BLaER1 (cell line): Measurements from ENCODE around the gene MTF1.

Experiments
- H3K27ac ChIP-seq: shearing (Covaris generic); formaldehyde crosslinking; 2 replicates; pipeline ENCODE4 v1.8.1; 2022
- H3K27me3 ChIP-seq: shearing (Covaris generic); formaldehyde crosslinking; 2 replicates; pipeline ENCODE4 v1.8.1; 2022
- H3K36me3 ChIP-seq: shearing (Covaris generic); formaldehyde crosslinking; 2 replicates; pipeline ENCODE4 v1.8.1; 2022
- H3K4me1 ChIP-seq: shearing (Covaris generic); formaldehyde crosslinking; 2 replicates; pipeline ENCODE4 v1.8.1; 2022
- H3K4me2 ChIP-seq: shearing (Covaris generic); formaldehyde crosslinking; 2 replicates; pipeline ENCODE4 v1.8.1; 2022
- H3K4me3 ChIP-seq: shearing (Covaris generic); formaldehyde crosslinking; 2 replicates; pipeline ENCODE4 v1.8.1; 2022
- H3K9ac ChIP-seq: shearing (Covaris generic); formaldehyde crosslinking; 2 replicates; pipeline ENCODE4 v1.8.1; 2022
- H3K9me3 ChIP-seq: shearing (Covaris generic); formaldehyde crosslinking; 2 replicates; pipeline ENCODE4 v1.8.1; 2022
- H4K20me1 ChIP-seq: shearing (Covaris generic); formaldehyde crosslinking; 2 replicates; pipeline ENCODE4 v1.8.1; 2022
- Cebpa-rat ChIP-seq: shearing (Covaris generic); IDR thresholded peaks from 2 replicates; pipeline ENCODE4 v1.8.1; 2022

Gene MTF1

DNA sequence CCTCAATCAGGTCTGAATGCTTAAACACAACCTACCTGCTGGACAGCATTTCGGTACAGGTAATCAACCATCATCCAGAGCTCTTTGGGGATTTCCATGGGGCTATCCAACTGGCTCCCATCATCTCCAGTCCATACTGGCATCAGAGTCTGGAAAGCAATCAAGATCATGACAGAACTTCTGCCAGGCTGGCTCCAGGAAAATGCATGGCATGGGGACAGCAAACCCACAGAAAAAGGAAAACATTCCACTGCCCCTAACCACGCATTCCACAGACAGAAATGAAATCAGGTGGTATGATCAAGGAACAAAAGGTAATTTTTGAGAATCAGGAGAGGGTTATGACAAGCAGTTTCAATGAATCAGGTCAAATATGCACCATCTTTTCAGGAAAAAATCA is 9.1 kb upstream of the MTF1 start:
- Histone ChIP-seq H3K4me2 (no peak overlapping the region), H3K27ac (no peak overlapping the region), H3K27me3 (no peaks in the 10 kb centered on the region), H4K20me1 (no peaks in the 10 kb centered on the region), H3K36me3 (peaks cover 98% of the 10 kb centered on the region), H3K9me3 (no peaks in the 10 kb centered on the region), H3K9ac (no peak overlapping the region), H3K4me3 (no peak overlapping the region), H3K4me1 (no peaks in the 10 kb centered on the region)
- TF ChIP-seq Cebpa-rat, result no peak

DNA sequence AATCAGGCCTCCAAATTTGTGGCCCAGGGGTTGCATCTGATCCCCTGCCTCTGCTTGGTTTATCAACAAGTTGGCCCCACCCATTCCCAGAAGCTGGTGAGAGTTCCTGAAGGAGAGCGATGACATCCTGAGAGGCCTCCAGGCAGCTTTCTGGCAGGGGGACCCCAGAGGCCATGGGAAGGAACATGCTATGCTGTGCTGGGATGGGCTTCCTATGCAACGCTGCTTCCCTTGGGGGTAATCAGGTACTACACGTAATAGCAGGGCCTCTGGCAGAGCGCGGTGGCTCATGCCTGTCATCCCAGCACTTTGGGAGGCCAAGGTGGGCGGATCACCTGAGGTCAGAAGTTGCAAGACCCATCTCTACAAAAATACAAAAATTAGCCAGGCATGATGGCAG is 8.4 kb upstream of the MTF1 start:
- Histone ChIP-seq H3K27me3 (no peaks in the 10 kb centered on the region), H3K36me3 (peaks cover 98% of the 10 kb centered on the region)
- no peak for TF ChIP-seq Cebpa-rat

DNA sequence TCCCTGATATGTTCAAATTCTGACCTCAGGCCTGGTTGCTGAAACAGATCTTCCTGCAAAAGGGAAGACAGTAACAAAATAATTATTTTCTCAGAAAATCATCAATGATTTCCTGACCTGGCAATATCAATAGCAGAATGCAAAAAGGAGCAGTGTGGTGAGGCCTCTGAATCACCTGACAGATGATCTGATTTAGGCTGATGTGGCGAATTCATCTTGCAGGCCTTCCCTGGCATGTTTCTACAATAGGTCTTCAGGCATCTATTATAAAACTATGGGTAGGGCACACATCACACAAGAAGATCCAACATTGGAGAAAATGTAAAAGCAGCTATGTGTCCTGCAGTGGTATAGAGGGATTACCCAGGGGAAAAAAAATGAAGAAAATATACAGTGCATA is 7.1 kb upstream of the MTF1 start:
- H4K20me1 ChIP-seq, result no peaks in the 10 kb centered on the region
- H3K9ac ChIP-seq, result no peak overlapping the region
- H3K4me1 ChIP-seq, result no peaks in the 10 kb centered on the region
- H3K27me3 ChIP-seq, result no peaks in the 10 kb centered on the region
- no peak overlapping the region for H3K27ac ChIP-seq
- H3K4me3 ChIP-seq, result no peak overlapping the region
- TF ChIP-seq Cebpa-rat, result no peak
- no peaks in the 10 kb centered on the region for H3K9me3 ChIP-seq
- H3K4me2 ChIP-seq, result no peak overlapping the region
- peaks cover 98% of the 10 kb centered on the region for H3K36me3 ChIP-seq

More for the DNA sequence above, 8.4 kb upstream of the MTF1 start:
- Histone ChIP-seq H3K4me1 (no peaks in the 10 kb centered on the region), H3K4me3 (no peak overlapping the region), H4K20me1 (no peaks in the 10 kb centered on the region), H3K27ac (no peak overlapping the region), H3K9me3 (no peaks in the 10 kb centered on the region), H3K9ac (no peak overlapping the region), H3K4me2 (no peak overlapping the region)

DNA sequence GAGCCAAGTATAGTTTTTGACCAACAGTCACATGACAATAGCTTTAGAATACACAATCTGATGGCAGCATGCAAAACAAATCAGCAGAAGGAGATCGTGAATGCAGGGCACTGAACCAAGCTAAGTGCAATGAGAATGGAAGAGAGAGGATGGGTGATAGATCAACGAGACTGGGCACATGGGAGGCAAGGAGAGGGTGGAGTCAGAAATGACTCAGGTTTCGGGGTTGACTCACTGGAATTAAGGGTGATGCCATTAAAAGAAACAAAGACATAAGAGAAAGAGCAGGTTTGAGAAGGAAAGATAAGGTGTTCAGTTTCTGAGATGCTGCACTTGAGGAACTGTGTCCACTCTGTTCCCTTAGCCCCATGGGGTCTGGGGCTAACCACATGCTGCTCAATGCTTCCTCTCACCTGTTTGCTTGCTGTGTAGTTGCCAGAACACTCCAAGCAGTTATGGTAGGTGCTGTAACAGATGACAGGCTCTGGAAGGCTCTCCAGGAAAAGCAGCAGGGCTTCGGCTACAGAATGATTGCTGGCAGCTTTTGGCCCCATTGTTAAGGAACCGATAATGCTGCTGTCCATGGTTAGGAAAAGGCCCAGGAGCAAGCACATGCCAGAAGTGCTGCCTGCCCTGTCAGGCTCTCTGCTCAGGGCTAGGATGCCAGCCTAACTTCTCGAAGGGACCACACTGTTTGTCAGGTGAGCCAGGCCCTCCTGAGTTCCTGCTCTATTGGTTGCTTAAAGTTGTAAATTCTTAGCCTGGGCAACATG is 6.1 kb upstream of the MTF1 start:
- TF ChIP-seq Cebpa-rat, result no peak
- peak overlapping the region; percentile 16; the same call in 1 of the 2 replicates for H3K9ac ChIP-seq
- H3K36me3 ChIP-seq, result peaks cover 98% of the 10 kb centered on the region
- H3K4me1 ChIP-seq, result peaks cover 3% of the 10 kb centered on the region
- H3K9me3 ChIP-seq, result no peaks in the 10 kb centered on the region
- H4K20me1 ChIP-seq, result no peaks in the 10 kb centered on the region
- H3K27me3 ChIP-seq, result no peaks in the 10 kb centered on the region
- no peak overlapping the region for H3K27ac ChIP-seq
- H3K4me2 ChIP-seq, result no peak overlapping the region
- no peak overlapping the region for H3K4me3 ChIP-seq

DNA sequence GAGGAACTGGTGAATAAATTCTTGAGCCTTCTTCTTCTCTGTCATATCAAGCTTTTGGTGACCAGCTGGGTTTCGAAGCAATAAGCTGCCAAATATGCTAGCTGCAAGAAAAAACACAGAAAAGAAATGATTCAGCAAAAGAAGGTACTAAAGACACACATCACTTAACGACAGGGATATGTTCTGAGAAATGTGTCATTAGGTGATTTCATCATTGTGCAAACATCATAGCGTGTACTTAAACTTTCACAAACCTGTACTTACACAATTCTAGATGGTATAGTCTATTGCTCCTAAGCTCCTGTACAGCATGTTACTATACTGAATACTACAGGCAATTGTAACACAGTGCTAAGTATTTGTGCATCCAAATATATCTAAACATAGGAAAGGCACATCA is 2.9 kb upstream of the MTF1 start:
- no peak overlapping the region for H3K27ac ChIP-seq
- H3K4me2 ChIP-seq, result no peak overlapping the region
- H3K9ac ChIP-seq, result no peak overlapping the region
- TF ChIP-seq Cebpa-rat, result no peak
- H4K20me1 ChIP-seq, result peaks cover 20% of the 10 kb centered on the region; the same call in 1 of the 2 replicates
- peaks cover 22% of the 10 kb centered on the region for H3K4me1 ChIP-seq
- no peaks in the 10 kb centered on the region for H3K9me3 ChIP-seq
- peaks cover 71% of the 10 kb centered on the region for H3K36me3 ChIP-seq
- H3K4me3 ChIP-seq, result no peak overlapping the region
- no peaks in the 10 kb centered on the region for H3K27me3 ChIP-seq

DNA sequence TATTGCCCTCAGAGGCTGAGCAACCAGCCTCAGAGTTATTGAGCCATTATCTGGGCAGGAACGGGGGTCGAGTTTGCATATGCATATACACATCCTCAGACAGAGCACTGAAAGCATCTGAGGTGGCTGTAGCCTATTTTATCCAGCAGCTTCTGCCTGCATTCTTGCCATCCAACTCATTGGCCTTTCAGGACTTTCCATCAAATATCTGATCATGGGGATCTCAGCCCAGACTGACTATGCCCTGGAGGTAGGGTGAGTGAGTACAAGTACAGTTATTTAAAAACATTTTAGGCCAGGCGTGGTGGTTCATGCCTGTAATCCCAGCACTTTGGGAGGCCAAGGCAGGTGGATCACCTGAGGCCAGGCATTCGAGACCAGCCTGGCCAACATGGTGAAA is 1.8 kb upstream of the MTF1 start:
- Histone ChIP-seq H3K27ac (no peak overlapping the region), H3K4me2 (no peak overlapping the region), H3K9me3 (no peaks in the 10 kb centered on the region), H3K36me3 (peaks cover 71% of the 10 kb centered on the region), H3K4me1 (peaks cover 32% of the 10 kb centered on the region), H3K27me3 (no peaks in the 10 kb centered on the region), H4K20me1 (peaks cover 24% of the 10 kb centered on the region; the same call in 1 of the 2 replicates), H3K4me3 (no peak overlapping the region), H3K9ac (no peak overlapping the region)
- no peak for TF ChIP-seq Cebpa-rat

DNA sequence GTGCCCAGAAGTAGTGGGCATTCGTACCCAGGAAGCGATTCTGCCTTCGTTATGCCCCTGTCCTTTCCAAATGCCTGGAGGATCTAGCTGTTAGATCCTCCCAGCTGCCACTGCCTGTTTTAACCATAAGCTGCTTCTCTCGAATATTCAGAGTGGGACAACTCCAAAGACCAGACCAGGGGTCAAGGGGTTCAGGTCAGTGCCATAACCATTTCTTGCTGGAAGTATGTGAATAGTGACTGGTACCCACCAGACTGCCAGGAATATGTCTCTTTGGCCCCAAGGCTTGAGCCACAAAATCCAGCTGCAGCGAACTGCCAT is 914 bp upstream of the MTF1 start:
- TF ChIP-seq Cebpa-rat, result no peak
- H3K27me3 ChIP-seq, result no peaks in the 10 kb centered on the region
- H3K4me3 ChIP-seq, result peak overlapping the region; percentile 93
- H4K20me1 ChIP-seq, result peaks cover 28% of the 10 kb centered on the region; the same call in 1 of the 2 replicates
- H3K4me1 ChIP-seq, result peaks cover 32% of the 10 kb centered on the region
- H3K36me3 ChIP-seq, result peaks cover 69% of the 10 kb centered on the region
- H3K9ac ChIP-seq, result peak overlapping the region; percentile 88; the same call in 1 of the 2 replicates
- peak overlapping the region; percentile 91 for H3K27ac ChIP-seq
- no peaks in the 10 kb centered on the region for H3K9me3 ChIP-seq
- peak overlapping the region; percentile 88 for H3K4me2 ChIP-seq

DNA sequence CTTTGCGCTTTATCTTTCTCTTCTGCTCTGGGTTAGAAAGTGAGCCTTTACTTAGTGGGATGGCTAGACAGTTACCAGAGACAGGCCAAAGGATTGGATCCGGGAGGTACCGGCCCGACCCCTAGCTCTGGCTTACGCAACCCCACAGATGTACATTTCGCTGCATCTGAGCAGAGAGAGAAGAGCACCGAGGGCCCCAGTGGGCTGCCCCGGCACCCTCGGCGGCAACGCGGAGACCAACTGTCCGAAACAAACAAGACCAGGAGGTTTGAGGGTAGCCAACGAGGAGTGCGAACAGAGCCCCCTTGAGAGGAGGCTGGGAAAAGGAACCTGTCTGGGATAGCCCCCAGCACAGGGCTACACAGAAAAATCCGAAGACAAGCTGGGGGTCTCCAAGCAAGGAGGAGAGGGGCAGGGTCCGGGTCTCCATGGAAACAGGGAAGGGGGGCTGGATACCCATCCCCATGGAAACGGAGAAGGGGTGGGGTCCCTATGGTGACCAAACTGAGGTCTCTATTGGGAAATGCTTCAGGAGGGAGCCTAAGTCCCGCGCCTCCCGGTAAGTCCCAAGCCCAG is 373 bp downstream of the MTF1 start:
- H3K36me3 ChIP-seq, result peaks cover 69% of the 10 kb centered on the region
- no peaks in the 10 kb centered on the region for H3K27me3 ChIP-seq
- peaks cover 32% of the 10 kb centered on the region for H3K4me1 ChIP-seq
- no peaks in the 10 kb centered on the region for H3K9me3 ChIP-seq
- H3K4me3 ChIP-seq, result peak overlapping the region; percentile 93
- peak overlapping the region; percentile 97 for H3K4me2 ChIP-seq
- peak; percentile 38; the same call in 1 of the 2 replicates for TF ChIP-seq Cebpa-rat
- H3K9ac ChIP-seq, result peak overlapping the region; percentile 88
- H3K27ac ChIP-seq, result peak overlapping the region; percentile 91
- H4K20me1 ChIP-seq, result peaks cover 38% of the 10 kb centered on the region; the same call in 1 of the 2 replicates

DNA sequence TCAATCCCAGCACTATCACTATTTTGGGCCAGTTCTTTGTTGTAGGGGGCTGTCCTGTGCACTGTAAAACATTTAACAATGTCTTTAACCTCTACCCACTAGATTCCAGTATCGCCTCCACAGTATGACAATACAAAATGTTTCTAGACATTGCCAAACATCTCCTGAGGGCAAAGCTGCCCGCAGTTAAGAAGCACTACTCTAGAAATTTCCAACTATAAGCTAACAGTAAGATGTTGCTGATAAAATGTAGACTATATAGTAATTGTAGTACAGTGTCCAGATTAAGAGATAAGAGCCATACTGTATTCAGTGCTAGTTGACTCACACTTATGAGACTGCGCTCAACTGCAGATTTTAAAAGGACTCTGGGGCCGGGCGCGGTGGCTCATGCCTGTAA is 5.0 kb downstream of the MTF1 start:
- Histone ChIP-seq H3K36me3 (peaks cover 63% of the 10 kb centered on the region), H3K4me2 (no peak overlapping the region), H3K27ac (no peak overlapping the region), H3K9ac (no peak overlapping the region), H3K4me1 (peaks cover 44% of the 10 kb centered on the region), H3K9me3 (no peaks in the 10 kb centered on the region), H3K27me3 (no peaks in the 10 kb centered on the region), H3K4me3 (no peak overlapping the region), H4K20me1 (peaks cover 84% of the 10 kb centered on the region)
- TF ChIP-seq Cebpa-rat, result no peak

DNA sequence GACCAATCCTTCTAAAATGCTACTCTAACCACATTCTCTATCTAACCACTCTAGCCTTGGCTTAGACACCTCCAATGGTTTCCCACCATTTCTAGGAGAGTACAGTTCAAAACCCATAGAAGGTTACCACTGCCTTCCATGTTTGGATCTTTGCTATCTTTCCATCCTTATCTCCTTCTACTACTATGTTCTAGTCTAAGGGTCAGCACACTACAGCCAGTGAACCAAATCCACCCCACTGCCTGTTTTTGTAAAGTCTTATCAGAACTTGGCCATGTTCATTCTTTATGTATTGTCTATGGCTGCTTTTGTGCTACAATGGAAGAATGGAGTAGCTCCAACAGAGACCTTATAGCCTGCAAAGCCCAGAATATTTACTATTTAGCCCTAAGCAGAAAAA is 6.2 kb downstream of the MTF1 start:
- H3K27me3 ChIP-seq, result no peaks in the 10 kb centered on the region
- H3K4me1 ChIP-seq, result peaks cover 37% of the 10 kb centered on the region
- H4K20me1 ChIP-seq, result peaks cover 84% of the 10 kb centered on the region
- H3K36me3 ChIP-seq, result peaks cover 73% of the 10 kb centered on the region
- no peaks in the 10 kb centered on the region for H3K9me3 ChIP-seq
- no peak overlapping the region for H3K4me2 ChIP-seq
- H3K9ac ChIP-seq, result no peak overlapping the region
- no peak for TF ChIP-seq Cebpa-rat
- no peak overlapping the region for H3K4me3 ChIP-seq
- H3K27ac ChIP-seq, result no peak overlapping the region
